GM18909 (cell line): Measurements from ENCODE around the gene WNK2.

Source experiments
- ATAC-seq: cut with Tn5 transposase; IDR thresholded peaks from one replicate; pipeline ENCODE4 v1.9.1; 2021; ENCODE audit warnings: mild to moderate bottlenecking; ENCODE audit not compliant: unreplicated experiment, poor library complexity

The WNK2 gene

DNA sequence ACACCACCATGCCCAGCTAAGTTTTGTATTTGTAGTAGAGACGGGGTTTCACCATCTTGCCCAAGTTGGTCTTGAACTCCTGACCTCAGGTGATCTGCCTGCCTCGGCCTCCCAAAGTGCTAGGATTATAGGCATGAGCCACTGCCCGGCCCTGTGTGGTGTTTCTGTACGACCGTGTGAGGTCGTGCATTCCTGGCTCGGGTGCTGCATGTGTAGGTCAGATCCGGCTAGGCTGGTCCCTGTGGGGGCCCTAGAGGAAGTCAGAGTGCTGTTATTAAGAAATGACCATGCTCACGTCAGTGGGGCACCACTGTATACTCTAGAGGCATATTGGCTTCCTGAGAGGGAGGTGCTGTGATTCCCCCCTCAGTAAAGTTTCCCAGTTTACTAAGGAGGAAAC lies 13.7 kb downstream of the WNK2 start:
- ATAC-seq: no peak

- ATAC-seq: no peak
Measured at GRCh38 chr9:93198117-93198837, 14.3 kb downstream of the WNK2 start.

DNA sequence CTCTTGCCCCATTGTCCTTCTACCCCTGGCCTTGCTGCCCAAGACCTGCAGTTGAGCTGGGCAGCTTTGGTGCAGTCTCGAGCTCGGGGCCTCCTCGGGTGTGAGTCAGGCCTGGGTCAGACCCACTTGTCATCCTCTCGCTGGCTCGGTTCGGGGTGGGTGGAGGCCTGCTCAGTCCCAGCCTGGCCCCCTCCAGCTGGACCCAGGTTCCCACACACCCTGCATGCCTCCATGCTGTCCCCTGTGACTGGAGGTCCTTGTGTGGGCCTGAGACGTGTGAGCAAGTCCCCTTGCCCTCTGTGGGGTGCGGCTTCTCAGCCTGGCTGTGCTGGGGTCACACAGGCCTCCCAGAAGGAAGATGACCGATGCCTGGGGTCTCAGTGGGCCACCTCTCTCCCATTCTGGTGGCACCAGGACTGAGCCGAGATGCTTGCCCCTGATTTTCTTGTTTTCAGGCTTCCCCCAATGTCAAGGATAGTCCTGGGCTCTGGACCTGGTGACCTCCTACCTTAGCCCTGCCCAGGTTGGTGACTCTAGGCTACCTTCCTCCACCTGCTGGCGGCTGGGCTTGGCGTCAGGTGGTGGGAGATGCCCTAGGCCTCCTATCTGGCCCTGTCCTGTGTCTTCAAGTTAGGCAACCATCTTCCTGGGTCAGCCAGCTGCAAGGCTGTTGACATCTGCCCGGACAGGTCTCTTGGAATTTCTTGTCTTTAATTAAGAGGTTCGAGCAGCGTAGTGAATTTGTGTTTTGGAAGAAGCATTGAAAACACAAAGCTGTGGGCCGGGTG lies 15.1 kb downstream of the WNK2 start:
- no peak for ATAC-seq

DNA sequence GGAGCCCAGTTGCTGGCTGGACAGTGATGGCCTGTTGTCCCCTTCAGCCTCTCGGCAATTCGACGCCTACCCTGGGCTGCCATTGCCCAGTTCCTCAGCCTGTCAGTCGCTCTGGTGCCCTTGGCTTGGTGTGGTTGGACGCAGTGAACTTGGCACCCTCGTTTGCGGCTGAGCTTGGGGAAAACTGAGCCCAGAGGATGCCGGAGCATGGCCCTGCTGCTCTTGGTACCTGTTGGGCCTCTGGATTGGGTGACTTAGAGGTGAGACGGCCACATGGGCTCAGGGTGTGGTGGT lies 16.5 kb downstream of the WNK2 start:
- ATAC-seq: no peak

GRCh38 chr9:93200989-93201334 lies 17.0 kb downstream of the WNK2 start:
- ATAC-seq: no peak

DNA sequence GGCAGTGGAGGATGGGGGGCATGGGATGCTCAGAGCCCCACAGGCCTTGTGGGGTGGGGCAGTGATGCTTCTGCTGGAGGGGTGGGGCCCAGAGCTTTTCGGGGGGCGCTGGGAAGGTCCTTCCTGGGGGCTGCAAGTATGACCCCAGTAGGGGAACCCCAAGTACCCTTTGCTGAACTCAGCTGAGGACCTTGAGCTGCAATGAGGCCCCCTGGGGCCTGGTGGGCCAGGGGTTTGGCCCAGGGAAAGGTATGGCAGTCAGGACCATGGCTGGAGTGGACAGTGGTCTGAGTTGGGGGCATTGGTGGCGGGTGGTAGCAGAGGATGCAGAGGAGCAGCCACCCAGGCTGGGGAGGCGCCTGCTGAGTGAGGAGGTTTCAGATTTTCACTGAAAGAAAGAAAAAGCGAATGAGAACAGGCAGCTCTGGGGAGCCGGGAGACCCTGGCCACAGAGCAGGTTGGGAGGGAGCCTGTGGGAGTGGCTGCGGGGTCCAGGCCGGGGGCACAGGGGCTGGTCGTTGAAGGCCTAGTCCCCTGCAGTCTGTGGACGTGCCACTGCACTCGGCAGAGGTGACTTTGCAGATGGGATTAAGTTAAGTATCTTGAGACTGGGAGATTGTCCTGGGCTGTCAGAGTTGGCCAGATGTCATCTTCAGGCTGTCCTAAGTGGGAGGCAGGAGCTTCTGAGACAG lies 19.2 kb downstream of the WNK2 start:
- ATAC-seq: no peak

DNA sequence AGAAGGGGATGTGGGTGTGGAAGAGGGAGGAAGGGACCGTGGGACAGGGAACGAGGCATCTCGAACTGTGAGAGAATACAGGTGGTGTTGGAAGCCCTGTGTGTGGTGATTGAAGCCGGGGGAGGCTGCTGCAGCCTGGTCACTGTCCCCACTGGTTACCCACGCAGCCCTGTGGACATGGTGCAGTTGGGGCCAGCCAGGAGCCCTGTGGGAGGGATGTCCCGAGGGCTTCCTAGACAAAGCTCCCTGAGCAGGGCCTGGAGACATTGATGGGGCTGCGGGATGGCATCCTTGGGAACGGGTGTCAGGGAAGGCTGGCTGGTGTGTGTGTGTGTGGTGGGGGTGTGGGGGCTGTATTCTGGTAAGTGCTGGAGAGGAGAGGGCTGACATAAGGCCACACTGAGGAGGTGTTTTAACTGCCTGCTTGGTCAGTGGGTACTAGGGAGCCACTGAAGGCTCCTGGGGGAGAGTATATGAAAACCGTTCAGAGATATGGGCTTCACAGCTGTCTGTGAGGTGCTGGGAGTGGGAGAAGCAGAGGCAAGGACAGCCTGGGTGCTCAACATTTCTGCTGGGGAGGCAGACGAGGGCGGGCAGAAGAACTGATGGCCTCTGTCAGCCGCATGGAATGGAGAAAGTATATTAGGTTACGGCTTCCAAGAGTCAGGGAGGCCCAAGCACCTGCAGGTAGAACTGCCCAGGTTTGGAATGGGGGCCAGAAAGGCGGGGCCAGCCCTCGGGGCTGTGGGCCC lies 20.0 kb downstream of the WNK2 start:
- no peak for ATAC-seq

- no peak for ATAC-seq
Measured at GRCh38 chr9:93204470-93205043, 20.6 kb downstream of the WNK2 start.

DNA sequence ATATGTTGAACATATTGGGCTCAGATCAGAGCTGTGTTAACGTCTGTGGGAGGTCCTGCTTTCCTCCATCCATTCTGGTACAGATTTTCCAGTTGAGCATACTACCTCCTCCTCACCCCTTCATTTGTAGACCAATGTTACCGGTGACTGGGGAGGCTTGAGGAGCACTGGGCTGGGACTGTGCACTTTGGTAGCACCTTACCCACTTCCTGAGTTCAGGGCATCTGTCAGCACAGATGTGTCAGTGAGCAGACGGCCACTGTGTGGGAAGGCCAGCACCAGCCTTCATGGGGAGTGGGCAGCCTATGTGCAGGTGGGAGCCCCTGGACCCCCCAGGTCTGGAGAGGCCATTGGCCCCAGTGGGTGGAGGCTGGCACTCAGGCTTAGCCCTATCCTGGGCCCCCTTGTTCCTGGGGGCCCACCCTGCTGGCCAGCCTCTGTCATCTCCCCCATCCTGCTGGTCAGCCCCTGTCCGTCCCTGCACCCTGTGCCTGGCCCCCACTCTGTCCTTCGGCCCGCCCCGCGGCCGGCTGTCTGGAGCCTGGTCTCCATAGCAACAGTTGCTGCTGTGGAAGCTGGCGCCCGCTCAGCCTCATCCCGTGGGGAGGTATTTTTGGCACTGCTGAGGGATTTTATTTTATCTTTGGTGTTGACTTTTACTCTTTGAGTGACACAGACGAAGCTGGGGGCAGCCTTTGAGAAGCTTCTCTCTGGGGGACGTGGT lies 21.3 kb downstream of the WNK2 start:
- no peak for ATAC-seq

GRCh38 chr9:93205896-93206575 lies 22.1 kb downstream of the WNK2 start:
- no peak for ATAC-seq

DNA sequence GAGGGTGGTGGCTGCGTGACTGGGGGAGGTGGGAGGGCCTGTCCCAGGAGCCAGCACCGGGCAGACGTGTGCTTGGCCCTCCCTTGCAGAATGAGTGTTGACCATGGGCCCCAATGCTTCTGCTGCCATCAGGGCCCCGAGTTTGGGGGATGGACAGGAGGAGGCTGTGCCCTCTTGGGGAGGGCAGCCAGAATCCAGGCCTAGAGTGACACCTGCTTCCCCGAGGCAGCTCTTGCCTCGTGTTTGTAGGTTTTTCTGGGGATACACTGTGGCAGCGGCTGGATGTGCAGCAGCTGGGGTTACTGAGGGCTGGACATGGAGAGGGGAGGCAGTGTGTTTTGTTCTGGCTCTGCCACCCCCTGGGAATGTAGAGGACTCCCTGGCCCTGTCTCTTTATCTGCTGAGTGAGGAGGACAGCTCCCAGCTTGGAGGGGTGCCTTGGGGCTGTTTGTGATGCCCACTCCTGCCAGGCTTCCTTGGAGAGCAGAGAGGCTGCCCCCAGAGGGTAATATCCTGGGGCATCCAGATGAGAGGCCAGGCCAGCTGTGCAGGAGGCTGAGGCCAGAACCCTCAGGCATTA lies 22.7 kb downstream of the WNK2 start:
- no peak for ATAC-seq

DNA sequence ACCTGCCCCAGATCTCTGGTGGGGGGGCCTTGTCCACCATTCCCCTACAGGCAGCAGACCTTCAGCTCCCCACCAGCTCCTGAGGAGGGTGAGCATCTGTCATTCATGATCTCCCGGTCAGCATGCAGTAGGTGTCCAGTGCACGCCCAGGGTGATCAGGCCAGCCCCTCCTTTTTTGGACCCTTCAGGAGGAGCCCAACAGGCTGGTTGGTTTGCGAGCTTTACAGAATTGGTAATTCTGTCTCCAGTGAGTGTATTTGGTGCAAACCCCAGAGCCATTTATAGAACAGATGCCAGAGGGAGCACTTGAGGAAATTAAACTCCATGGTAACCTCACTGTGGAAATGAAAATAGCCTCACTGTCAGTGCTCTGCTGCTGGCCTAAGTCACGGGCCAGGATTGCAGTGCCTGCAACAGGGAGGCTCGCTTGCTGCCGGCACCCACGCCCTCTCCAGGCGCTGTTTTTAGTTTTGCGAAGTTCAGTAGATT lies 23.4 kb downstream of the WNK2 start:
- no peak for ATAC-seq

DNA sequence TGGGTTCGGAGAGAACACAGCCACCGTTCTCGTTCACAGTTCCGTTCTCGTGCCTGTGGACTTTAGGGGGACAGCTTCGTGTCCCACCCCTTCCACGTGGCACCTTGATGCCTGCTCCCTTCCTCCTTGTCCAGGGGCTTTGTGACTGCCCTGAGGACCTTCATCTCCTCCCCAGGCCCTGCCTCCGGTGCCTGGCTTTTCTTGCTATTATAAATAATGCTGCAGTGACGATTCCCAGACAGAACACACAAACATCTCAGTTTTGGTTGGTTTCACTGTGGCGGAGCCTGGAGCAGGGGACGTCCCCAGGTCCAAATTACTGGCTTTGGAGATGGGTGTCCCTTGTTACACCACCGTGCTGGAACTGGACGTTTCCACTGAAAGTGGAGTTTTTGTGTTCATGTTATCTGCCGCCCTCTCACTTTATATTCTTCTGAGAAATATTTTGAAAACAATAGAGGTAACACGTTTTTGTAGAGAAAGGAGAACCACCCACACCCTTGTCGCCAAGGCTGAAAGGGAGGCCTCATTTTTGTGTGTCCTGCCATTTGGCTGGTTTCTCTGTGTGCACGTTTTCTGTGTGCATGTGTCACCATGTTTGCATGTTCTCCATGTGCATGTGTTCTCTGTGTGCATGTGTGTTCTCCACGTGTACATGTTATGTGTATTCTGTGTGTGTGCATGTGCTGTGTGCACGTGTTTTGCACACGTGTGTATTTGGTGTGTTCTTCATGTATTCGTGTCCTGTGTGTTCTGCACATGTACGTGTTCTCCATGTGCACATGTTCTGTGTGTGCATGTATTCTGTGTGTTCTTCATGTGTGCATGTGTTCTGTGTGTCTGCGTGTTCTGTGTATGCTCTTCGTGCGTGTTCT lies 24.2 kb downstream of the WNK2 start:
- no peak for ATAC-seq

GRCh38 chr9:93209097-93209496 lies 25.2 kb downstream of the WNK2 start:
- ATAC-seq: no peak

GRCh38 chr9:93209576-93210323 lies 25.8 kb downstream of the WNK2 start:
- no peak for ATAC-seq

DNA sequence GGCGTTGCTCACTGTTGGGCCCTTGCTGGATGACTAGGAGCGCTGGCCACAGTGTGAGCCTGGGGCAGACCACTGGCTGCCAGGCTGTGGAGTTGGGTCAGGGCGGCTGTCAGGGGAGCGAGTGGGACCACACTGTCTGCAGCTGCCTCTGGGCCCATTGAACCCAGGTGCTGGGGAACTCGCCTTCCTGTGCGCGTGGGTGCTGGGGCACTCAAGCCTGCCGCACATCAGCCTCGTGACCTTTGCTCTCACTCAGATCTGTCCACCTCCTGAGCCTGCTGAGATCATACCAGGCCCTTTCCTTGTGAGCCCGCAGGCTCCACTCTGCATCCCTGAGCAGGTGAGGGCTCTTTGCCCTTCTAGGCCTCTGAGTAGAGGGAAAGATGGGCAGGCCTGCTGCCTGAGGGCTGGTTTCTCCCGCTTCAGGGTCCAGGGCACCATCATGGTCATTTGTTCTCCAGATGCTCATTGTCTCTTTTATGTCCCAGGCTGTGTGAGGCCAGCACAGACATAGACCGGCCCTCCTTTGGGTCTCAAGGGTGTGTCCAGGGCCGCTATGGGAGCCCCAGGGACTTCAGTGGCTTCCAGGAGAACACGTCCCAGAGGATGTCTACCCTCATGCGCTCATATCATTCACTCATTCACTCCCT lies 26.5 kb downstream of the WNK2 start:
- ATAC-seq: no peak
